Measurements from ENCODE around the gene GMPR.
"Not testable (repeated sequence)": the region's sequence is repeated elsewhere in the genome, so short reads cannot be mapped to it uniquely, and the experiment has no call there.

Gene GMPR

GRCh38 chr6:16223362-16223761, 15.0 kb upstream of the GMPR start:
- in situ Hi-C loops (cut with MboI; ENCODE audit: low sequenced_read_pairs), result loop anchor here (25.0 kb wide), 1 partner anchor 711 kb away; no protein-coding TSS in a partner anchor

- in situ Hi-C loops (cut with MboI; ENCODE audit: low sequenced_read_pairs), result loop anchor here (25.0 kb wide), 1 partner anchor 712 kb away; no protein-coding TSS in a partner anchor
Measured at GRCh38 chr6:16224409-16224808, 14.0 kb upstream of the GMPR start.

DNA sequence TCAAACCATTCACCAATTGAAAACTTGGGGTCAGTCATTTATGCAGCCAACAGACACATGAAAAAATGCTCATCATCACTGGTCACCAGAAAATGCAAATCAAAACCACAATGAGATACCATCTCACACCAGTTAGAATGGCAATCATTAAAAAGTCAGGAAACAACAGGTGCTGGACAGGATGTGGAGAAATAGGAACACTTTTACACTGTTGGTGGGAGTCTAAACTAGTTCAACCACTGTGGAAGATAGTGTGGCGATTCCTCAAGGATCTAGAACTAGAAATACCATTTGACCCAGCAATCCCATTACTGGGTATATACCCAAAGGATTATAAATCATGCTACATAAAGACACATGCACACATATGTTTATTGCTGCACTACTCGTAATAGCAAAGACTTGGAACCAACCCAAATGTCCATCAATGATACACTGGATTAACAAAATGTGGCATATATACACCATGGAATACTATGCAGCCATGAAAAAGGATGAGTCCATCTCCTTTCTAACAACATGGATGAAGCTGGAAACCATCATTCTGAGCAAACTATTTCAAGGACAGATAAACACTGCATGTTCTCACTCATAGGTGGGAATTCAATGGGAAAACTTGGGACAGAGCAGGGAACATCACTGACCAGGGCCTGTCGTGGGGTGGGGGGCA, 13.2 kb upstream of the GMPR start:
- in situ Hi-C loops (cut with MboI; ENCODE audit: low sequenced_read_pairs), result not testable (repeated sequence)

GRCh38 chr6:16226117-16227047, 12.0 kb upstream of the GMPR start:
- in situ Hi-C loops (cut with MboI; ENCODE audit: low sequenced_read_pairs), result not testable (repeated sequence)

GRCh38 chr6:16227048-16227562, 11.3 kb upstream of the GMPR start:
- in situ Hi-C loops (cut with MboI; ENCODE audit: low sequenced_read_pairs), result no loop called here

- in situ Hi-C loops (cut with MboI; ENCODE audit: low sequenced_read_pairs), result no loop called here
Measured at GRCh38 chr6:16227605-16228004, 10.8 kb upstream of the GMPR start.

DNA sequence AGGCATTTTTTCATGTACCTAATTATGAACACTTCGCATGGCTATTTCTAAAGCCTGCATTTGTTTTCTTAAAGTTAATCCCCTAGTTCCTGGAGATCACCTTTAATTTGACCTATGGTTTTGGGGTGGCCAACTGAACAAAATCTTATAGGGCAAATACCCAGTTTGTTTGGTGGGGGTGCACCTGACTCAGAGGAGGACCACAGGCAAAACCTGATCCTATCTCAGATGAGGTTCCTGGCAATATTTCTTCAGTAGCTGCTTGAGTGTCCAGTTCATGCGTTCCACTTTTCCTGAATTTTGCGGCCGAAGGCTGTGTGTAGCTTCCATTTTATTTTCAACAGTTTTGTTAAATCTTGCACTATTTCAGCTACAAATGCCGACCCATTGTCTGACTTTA, 10.3 kb upstream of the GMPR start:
- in situ Hi-C loops (cut with MboI; ENCODE audit: low sequenced_read_pairs), result no loop called here

GRCh38 chr6:16228709-16229665, 9.4 kb upstream of the GMPR start:
- in situ Hi-C loops (cut with MboI; ENCODE audit: low sequenced_read_pairs), result no loop called here

DNA sequence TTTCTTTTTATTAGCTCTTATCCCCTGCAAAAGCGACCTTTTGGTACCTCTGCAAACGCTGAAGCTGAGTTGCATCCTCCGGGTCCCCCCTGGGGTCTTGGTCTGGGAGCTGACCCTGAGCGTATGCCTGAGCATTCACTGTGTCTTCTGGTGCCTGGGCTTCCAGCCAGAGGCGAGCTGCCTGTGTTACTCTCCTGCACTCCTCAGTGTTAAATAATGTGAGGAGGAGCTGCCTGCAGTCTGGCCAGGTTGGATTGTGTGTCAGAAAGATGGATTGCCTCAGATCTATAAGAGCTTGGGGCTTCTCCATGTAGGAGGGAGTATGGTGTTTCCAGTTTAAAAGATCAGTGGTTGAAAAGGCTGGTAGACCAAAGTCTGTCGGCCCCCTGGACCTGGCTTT, 8.7 kb upstream of the GMPR start:
- in situ Hi-C loops (cut with MboI; ENCODE audit: low sequenced_read_pairs), result no loop called here

GRCh38 chr6:16230953-16231352, 7.4 kb upstream of the GMPR start:
- in situ Hi-C loops (cut with MboI; ENCODE audit: low sequenced_read_pairs), result no loop called here

GRCh38 chr6:16232086-16232485, 6.3 kb upstream of the GMPR start:
- in situ Hi-C loops (cut with MboI; ENCODE audit: low sequenced_read_pairs), result no loop called here

- in situ Hi-C loops (cut with MboI; ENCODE audit: low sequenced_read_pairs), result no loop called here
Measured at GRCh38 chr6:16236009-16236501, 2.3 kb upstream of the GMPR start.

DNA sequence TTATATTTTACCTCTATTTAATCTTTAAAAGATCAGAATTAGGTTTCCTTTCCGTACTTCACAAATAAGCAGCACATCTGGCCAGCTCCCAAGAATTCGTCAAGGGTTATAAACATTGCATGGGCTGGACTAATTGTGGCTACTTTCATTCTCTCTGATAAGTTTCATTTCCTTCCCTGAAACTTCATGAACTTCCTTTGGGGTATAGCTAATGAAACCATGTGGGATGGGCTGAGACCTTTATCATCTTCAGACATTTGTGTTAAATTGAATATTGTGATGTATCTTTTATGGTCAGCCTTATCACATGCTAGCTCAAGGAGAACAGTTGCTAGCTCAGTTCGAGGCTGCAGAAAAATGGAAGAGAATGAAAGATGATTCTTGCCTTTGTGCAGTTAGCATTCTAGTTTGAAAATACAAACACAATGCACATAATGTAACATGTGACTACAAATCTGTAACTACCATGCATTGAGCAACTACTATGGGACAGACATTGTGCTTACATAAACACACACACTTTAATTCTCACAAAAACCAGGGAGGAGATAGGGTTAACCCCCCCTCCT, 1.7 kb upstream of the GMPR start:
- in situ Hi-C loops (cut with MboI; ENCODE audit: low sequenced_read_pairs), result no loop called here

DNA sequence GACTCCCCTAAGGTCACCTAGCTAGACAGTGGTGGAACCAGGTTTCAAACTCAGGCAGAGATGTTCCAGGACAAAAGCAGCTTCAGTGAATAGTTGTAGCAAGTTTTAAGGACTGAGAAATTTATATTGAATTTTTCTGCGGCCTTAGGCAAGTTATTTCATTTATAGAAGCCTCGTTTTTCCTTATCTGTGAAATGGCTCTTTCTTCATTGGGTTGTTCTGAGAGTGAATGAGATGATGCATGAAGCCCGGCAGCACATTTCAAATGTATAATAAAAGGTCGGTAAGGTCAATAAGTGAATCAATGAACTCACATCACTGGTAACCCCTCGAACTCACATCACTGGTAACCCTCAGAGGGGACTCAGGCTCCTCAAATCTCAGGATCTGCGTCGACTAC, 1.1 kb upstream of the GMPR start:
- in situ Hi-C loops (cut with MboI; ENCODE audit: low sequenced_read_pairs), result no loop called here

DNA sequence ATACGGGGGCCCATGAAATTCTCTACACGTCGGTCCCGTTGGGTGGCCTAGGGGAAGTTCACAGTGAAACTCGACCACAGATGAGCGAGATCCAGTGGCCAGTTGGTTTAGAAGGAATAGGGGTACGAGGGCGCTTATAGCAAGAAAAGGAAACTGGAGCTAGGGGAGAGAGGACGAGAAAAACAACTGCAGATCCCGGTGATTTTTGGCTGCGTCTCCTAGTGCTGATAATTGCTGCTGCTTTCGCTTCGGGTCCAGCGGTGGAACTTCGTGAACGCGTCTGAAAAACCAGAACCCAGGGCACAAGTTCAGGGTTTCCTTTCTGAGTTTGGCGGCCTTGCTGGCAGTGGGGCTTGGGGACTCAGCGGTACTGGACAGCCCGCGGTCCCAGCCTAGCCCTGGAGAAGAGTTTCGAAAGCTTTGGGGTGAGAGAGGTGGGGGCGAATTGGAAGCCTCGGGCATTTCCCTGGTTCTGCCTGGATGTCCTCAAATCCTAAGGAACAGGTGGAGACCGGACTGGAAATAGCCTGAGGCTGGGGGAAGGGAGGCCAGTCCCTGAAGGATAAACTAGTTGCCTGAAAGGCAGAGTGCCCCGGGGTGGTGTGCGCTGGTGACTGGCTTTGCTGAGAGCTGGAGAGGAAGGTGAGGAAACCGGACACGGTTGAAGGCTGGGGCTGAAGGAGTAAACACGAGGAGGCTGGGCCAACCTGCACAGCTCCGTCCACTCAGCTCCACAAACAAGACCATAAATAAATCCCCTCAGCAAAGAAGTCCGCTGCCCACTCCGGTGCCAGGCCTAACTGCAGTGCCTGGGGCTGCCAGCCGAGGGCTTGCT, 793 bp downstream of the GMPR start:
- in situ Hi-C loops (cut with MboI; ENCODE audit: low sequenced_read_pairs), result no loop called here

DNA sequence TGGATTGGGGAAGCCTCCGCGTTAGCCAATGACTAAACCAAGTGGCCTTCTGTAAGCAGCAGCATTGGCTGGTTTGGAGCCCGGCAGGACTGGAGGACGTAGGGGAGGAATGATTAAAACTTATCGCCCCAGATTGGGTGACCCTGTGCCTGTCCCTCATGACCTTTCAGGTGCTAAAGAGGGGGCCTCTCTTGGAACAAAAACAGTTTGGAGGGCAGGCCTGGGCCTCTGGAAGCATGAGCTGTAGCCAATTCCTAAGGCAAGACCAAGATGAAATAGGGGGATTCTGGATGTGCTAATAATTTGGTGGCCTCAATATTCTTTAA, 1.4 kb downstream of the GMPR start:
- in situ Hi-C loops (cut with MboI; ENCODE audit: low sequenced_read_pairs), result no loop called here

GRCh38 chr6:16240589-16241320, 2.4 kb downstream of the GMPR start:
- in situ Hi-C loops (cut with MboI; ENCODE audit: low sequenced_read_pairs), result no loop called here

- in situ Hi-C loops (cut with MboI; ENCODE audit: low sequenced_read_pairs), result no loop called here
Measured at GRCh38 chr6:16241321-16241689, 2.9 kb downstream of the GMPR start.

GRCh38 chr6:16243055-16243454, 4.7 kb downstream of the GMPR start:
- in situ Hi-C loops (cut with MboI; ENCODE audit: low sequenced_read_pairs), result no loop called here

Measured in HL-60/S4 (cell line).